Fibroblast of upper back skin (primary cell): ENCODE results near the gene HERPUD1.
"Not testable (repeated sequence)": the region's sequence is repeated elsewhere in the genome, so short reads cannot be mapped to it uniquely, and the experiment has no call there.

Source experiments
- DNase-seq: peaks from one replicate; pipeline ENCODE4 v3.0.0-alpha.2; 2013

HERPUD1 gene

DNA sequence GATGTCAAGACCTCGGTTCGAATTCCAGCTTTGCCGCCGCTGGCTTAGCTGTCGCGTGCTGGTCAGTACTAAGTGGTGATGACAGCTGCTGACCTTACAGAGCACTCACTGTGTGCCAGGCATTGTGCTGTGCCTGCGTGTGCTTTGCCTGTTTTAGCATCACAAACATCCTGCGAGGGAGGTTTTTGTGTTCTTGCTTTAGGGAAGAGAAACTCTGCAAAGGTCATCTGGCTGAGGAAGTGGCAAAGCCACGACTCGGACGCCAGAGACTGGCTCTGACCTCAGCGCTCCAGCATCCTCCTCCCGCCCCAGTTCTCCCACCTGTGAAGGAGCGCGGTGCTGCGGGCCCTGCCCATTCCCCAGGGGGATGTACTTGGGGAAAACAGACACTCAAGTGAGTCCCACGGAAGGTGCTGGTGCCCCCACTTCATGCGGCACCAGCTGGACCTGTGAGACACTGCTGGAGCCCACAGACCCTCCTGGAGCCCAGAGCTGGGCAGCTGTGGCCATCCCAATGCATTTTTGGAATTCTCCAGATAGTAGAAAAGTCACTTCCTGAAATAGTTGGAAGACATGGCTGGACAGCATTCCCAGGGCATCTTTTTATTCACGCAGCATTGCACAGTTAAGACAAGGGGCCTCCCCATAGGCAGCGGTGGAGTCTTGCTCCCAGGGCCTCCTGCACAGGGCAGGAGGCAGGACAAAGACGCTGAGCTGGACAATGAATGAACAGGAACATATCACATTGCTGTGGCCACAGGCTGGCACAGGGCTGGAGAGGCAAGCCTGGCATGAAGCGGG is 20.0 kb upstream of the HERPUD1 start:
- DNase-seq = peak; percentile 71

- peak; percentile 72 for DNase-seq
These were observed 18.9 kb upstream of the HERPUD1 start for GRCh38 chr16:56912746-56913708.

DNA sequence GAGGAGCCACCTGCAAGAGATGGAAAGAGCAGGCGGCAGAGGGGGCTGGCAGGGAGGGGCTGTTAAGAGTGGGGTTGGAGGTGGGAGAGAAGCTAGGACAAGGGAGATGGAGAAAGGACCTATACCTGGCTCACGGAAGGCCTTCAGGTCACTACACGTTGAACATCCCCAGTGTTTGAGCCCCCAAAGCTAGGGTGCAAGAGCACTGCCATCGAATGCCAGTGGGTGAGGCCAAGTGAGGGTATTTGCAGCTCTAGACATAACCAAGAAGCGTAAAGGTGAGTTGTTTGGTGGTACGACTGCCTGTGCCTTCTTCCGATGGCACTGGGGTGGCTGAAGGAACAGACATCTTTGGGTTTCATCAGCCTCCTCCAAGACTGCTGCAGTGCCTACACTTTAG is 17.0 kb upstream of the HERPUD1 start:
- DNase-seq = no peak

- DNase-seq = no peak
These were observed 16.4 kb upstream of the HERPUD1 start for GRCh38 chr16:56915336-56916119.

DNA sequence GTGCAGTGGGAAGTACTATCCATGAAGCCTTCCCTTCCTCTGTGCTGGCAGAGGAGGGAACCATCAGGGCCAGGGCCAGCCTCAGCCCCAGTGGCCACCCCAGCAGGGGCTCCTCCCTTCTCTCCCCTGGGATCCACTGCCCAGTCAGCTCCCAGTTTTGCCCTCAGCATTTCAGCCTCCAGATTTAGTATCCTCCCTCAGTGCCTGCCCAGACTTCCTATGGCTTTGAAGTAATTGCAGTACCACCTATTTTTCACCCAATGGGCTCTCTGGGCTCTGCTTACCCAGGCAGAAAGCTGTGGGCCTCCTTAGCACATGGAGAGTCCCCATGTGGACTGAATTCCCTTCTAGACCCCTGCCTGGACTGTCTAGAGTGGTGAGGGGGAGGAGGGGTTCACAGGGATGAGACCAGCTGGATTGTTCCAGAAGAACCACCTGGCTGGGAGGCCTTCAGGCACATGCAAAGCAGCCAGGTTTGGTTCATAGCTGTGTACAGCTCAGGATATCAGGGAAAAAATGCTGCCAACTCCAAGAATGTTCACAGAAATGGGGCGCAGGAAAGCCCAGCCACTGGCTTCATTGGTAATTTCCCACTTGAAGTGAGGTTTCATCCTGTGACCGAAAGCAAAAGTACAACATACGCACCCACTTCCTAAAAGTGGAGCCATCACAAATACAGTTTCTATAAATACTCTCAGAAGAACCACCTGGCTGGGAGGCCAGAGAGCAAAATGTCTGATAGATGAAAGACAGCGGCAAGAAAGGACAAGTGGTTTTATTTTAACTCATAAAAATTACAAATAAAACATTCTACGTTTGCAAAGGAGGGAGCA is 15.2 kb upstream of the HERPUD1 start:
- no peak for DNase-seq

DNA sequence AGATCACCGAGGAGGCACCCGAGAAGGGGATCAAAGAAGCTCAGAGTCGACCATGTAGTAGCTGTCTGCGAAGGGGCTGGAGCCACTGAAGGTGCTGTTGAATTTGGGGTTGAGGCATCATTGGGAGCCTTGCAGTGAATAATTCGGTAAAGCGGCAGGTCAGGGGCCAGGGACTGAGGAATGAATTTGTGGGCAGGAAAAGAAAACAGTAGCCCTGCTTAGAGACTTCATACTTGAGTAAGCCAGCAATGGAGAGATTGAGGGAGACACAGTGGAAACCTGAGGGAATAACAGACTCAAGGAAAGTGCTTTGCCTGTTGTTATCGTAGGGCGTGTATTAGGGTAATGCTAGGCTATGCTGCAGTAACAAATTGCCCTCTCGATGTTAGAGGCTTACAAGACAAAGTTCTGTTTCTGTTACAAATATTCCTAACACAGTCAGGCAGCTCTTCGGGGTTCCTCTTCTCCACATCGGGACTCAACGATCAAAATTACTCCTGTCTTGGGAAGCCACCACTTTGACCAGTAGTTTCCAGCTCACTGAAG is 13.4 kb upstream of the HERPUD1 start:
- no peak for DNase-seq

DNA sequence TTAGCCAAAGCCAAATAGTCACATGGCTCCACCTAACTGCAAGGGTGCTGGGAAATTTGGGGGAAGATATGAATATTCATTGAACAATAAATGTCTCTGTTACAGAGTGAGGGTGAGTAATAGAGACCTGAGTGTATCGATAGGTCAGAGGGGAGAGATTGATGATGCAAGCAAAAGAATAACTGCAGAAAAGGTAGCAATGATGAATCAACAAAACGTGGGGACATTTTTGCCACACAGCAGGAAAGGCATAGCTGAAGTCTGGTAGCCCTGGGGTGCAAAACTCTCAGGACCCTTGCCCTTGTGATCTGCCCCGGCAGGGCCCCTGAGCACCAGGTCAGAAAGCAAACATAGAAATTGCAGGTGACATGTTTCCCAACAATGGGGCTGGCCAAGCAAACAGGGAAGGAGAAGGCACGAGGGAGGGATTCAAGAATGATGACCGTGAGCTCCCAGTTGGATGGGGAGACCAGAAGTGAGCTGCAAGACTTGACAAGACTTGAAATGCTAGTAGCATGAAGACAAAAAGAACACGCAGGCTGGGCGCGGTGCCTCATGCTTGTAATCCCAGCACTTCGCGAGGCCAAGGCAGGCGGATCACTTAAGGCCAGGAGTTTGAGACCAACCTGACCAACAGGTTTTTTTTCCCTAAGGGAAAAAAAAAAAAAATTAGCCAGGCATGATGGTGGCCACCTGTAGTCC is 12.7 kb upstream of the HERPUD1 start:
- DNase-seq = no peak

DNA sequence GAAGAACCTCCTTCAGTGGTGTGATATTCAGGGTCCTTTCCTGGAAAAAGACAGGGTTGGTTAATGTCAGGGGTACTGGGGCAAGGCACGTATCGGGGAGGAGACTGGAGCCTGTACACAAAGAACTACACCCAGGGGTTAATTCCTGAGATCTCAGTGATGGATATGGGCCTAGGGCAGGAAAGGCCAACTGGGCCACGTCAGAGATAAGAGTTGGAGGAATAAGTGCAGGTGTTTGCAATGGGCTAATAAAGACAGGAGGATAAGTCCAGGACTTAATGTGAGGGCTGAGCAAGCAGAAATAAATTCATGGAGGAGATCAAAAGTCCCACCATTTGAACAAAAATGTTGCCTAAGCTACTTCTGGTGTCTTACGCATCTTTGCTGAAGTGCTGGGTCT is 10.4 kb upstream of the HERPUD1 start:
- DNase-seq = no peak

- peak; percentile 61 for DNase-seq
These were observed 8.4 kb upstream of the HERPUD1 start for GRCh38 chr16:56923481-56924091.

GRCh38 chr16:56927471-56927870 is 4.5 kb upstream of the HERPUD1 start:
- no peak for DNase-seq

DNA sequence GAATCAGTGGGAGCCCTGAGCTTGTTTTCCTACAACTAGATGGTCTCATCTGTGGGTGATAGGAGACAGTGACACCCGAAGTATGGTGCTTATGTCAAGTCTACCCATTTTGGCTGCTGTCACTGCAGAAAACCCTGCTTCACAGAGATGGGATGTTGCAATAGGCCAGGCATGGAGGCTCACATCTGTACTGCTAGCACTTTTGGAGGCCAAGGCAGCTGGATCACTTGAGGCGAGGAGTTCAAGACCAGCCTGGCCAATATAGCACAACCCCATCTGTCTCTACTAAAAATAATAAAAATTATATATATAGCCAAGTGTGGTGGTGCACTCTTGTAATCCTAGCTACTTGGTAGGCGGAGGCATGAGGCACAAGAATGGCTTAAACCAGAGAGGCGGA is 2.3 kb upstream of the HERPUD1 start:
- no peak for DNase-seq

DNA sequence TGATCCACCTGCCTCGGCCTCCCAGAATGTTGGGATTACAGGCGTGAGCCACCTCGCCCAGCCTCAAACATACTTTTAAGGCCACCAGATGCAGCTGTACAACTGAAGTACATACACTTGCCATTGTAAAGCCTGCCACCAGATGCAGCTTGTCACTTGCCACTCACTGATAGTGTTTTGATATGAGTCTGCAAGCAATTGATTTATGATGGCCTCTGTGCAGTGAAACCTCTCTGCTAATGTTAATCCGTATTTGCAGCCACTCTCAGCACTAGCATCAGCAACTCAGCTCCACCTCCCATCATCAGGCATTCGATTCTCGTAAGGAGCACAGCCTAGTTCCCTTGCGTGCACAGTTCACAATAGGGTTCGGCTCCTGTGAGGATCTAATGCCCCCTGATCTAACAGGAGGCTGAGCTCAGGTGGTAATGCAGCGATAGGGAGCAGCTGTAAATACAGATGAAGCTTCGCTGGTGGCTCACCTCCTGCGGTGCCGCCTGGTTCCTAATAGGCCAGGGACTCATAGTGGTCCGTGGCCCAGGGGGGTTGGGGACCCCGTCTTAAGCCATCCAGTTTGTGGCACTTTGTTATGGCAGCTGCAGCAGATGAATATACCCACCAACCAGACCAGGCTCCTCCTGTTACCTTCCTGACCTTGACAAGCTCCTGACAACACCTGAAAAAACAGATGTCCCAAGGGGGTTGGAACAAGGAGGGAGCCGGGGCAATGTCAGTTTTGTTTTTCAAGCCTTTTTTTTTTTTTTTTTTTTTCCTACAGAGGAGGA is 1.3 kb upstream of the HERPUD1 start:
- no peak for DNase-seq

DNA sequence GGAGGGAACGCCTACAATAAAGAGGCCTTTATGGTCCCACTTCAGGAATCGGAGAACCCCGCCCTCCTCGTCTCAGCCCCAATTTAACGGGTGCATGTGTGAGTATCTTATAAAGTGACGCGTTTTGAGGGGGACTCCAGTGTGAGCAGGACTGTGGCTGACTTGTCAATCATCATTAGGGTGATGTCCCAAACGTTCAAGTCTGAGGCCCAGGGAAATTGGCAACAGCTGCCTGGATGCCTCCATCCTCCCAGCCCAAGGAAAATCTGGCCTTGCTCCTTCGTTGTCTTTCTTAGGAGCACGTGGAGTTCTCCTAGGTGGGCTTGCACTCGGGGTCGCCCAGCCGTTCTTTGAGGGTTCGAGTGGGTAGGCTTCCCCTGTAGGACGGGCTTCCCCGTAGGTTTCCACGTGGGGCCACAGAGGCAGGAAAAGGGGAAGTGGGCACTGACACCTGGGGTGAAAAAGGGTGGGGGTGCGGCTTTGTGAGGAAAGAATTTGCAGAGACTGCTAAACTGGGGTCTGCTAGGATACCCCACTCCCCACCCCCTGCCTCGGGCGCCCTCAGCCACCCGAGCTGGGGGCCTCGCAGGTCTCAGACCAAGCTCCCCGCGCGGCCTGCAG is 561 bp upstream of the HERPUD1 start:
- no peak for DNase-seq

GRCh38 chr16:56932721-56933619 is 1.0 kb downstream of the HERPUD1 start:
- DNase-seq = peak; percentile 47

DNA sequence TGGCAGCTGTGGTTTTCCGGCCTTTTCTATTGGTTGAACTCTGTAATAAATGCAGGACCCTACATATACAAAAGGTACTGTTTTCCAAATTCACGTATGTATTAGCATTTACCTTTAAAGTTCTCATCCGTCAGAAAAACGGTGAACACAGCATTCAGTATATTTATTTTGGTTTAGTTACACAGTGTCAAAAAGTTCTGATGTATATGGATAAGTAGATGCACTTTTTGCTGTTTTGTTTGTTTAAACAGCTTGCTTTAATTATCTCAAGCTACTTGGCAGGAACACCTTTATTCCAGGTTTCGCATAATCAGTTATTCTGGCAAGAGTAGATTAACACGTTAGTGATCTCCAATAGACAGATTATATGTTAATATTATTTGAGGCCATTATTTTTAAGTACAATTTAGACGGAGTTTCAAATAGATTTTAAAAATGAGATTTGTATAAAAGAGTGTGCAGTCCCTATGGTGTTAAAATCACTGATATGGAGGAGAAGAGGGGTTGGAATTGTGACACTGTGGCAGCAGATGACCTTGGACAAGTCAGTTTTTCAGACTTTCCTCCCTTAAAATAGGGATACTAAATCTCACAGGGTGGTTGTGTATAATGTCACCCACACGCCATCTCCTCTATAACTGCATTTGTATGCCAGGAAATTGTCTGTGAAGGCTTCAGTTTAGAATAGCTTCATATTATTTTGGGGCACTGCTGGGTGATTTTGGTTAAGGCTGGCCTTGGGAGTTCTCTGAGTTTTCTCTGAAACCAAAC is 2.1 kb downstream of the HERPUD1 start:
- DNase-seq = no peak

- not testable (repeated sequence) for DNase-seq
These were observed 2.7 kb downstream of the HERPUD1 start for GRCh38 chr16:56934599-56935145.

- no peak for DNase-seq
These were observed 3.3 kb downstream of the HERPUD1 start for GRCh38 chr16:56935201-56935600.
